Measurements from ENCODE around the gene PVR.

The PVR gene

DNA sequence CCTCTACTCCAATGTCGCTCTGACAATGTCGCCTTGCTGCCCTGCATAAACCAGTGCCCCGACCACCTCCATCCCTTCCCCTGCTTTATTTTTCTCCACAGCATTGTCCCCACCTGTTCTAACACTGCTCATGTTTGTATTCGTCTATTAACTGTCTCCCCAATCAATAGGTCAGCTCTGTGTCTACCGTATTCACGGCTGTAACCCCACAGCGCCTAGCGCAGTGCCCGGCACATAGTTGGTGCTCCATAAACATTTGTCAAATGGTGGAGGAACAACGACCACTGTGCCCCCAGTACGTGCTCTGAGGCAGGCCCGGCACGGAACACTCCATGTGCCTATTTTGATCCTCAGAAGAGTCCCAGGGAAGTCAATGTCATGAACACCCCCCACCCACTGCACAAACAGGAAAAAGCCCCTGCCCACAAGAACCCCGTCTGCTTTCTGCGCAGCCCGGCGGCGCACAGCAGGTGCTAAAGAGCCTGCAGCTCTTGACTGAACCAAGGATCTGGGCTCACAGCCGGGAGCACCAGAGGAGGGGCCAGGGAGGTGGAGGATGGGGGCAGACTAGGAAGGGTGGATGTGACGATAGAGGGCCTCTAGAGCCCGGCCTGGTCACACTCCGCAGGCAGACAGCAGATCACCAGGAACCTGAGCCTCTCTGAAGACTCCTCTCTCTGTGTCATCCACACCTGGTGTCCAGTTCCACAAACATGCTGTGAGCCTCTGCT is 53.4 kb downstream of the PVR start:
- H2AK5ac ChIP-seq (ENCODE audit: low read length): no peak overlapping the region
- no peaks in the 10 kb centered on the region for H3K79me2 ChIP-seq (ENCODE audit: control insufficient read depth, insufficient read depth, low read length, poor library complexity)
- no peak overlapping the region for H2BK5ac ChIP-seq (ENCODE audit: low read depth, low read length, poor library complexity)
- H3K4me2 ChIP-seq (ENCODE audit: low read length): no peak overlapping the region
- H3K4me3 ChIP-seq (ENCODE audit: low read depth, low read length): no peak overlapping the region
- no peak overlapping the region for H2BK120ac ChIP-seq (ENCODE audit: insufficient read depth, low read length, poor library complexity)
- no peak overlapping the region for H3K14ac ChIP-seq (ENCODE audit: low read length)
- H2BK12ac ChIP-seq (ENCODE audit: low read length): no peak overlapping the region
- no peak overlapping the region for H3K18ac ChIP-seq (ENCODE audit: low read length)
- H3K4me1 ChIP-seq (ENCODE audit: control insufficient read depth in 1 of 2, insufficient read depth in 2 of 2, low read length in 2 of 2): no peaks in the 10 kb centered on the region
- H3K23ac ChIP-seq (ENCODE audit: low read length): no peak overlapping the region
- H4K91ac ChIP-seq (ENCODE audit: low read depth, low read length): no peak overlapping the region
- H3K79me1 ChIP-seq (ENCODE audit: low read length): no peaks in the 10 kb centered on the region
- no peak overlapping the region for H4K12ac ChIP-seq (ENCODE audit: low read depth, low read length)
- DNase-seq: no peak
- no peaks in the 10 kb centered on the region for H3K36me3 ChIP-seq (ENCODE audit: control insufficient read depth in 1 of 2, insufficient read depth in 2 of 2, low read length in 2 of 2)
- no peak overlapping the region for H3K27ac ChIP-seq (ENCODE audit: low read depth, low read length)
- WGBS (ENCODE audit: extremely low coverage, insufficient coverage, insufficient read length): no CpG with 5 or more reads among the region's 22 CpGs
- H3K27me3 ChIP-seq (ENCODE audit: insufficient read depth, low read length): no peaks in the 10 kb centered on the region
- no peak overlapping the region for H3K4ac ChIP-seq (ENCODE audit: low read depth, low read length)
- H2AFZ ChIP-seq (ENCODE audit: insufficient read depth, low read length, poor library complexity): no peak overlapping the region
- no peaks in the 10 kb centered on the region for H3K9me3 ChIP-seq (ENCODE audit: insufficient read depth, low read depth, low read length)
- H4K8ac ChIP-seq (ENCODE audit: low read depth, low read length): no peak overlapping the region
- no peak overlapping the region for H3K9ac ChIP-seq (ENCODE audit: low read length)

DNA sequence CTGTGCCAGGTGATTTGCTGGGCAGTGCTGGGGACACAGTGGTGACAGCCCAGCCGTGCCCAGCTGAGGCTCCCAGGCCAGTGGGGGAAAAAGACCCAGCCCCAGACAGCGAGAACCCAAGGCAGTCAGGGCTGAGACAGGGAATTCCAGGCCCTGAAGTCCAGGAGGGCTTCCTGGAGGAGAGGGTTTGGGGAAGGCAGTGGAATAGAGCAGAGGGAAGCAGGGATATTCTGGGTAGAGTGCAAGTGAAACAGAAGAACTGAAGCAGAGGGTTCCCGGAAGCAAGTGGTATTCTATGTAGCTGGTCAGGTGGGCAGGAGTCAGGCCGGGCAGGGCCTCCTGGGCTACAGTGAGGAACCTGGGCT is 53.9 kb downstream of the PVR start:
- H3K36me3 ChIP-seq (ENCODE audit: control insufficient read depth in 1 of 2, insufficient read depth in 2 of 2, low read length in 2 of 2): no peaks in the 10 kb centered on the region
- no peak overlapping the region for H2BK5ac ChIP-seq (ENCODE audit: low read depth, low read length, poor library complexity)
- no peak overlapping the region for H2AFZ ChIP-seq (ENCODE audit: insufficient read depth, low read length, poor library complexity)
- H2AK5ac ChIP-seq (ENCODE audit: low read length): no peak overlapping the region
- H4K8ac ChIP-seq (ENCODE audit: low read depth, low read length): no peak overlapping the region
- no peak overlapping the region for H3K23ac ChIP-seq (ENCODE audit: low read length)
- no peaks in the 10 kb centered on the region for H3K4me1 ChIP-seq (ENCODE audit: control insufficient read depth in 1 of 2, insufficient read depth in 2 of 2, low read length in 2 of 2)
- H3K79me1 ChIP-seq (ENCODE audit: low read length): no peaks in the 10 kb centered on the region
- no peak overlapping the region for H4K91ac ChIP-seq (ENCODE audit: low read depth, low read length)
- no peaks in the 10 kb centered on the region for H3K79me2 ChIP-seq (ENCODE audit: control insufficient read depth, insufficient read depth, low read length, poor library complexity)
- no peak overlapping the region for H3K9ac ChIP-seq (ENCODE audit: low read length)
- H3K18ac ChIP-seq (ENCODE audit: low read length): no peak overlapping the region
- H3K4ac ChIP-seq (ENCODE audit: low read depth, low read length): no peak overlapping the region
- no peak overlapping the region for H3K14ac ChIP-seq (ENCODE audit: low read length)
- no peaks in the 10 kb centered on the region for H3K27me3 ChIP-seq (ENCODE audit: insufficient read depth, low read length)
- no peak overlapping the region for H3K4me3 ChIP-seq (ENCODE audit: low read depth, low read length)
- H3K4me2 ChIP-seq (ENCODE audit: low read length): no peak overlapping the region
- no peak overlapping the region for H2BK12ac ChIP-seq (ENCODE audit: low read length)
- DNase-seq: no peak
- H4K12ac ChIP-seq (ENCODE audit: low read depth, low read length): no peak overlapping the region
- no peaks in the 10 kb centered on the region for H3K9me3 ChIP-seq (ENCODE audit: insufficient read depth, low read depth, low read length)
- no peak overlapping the region for H2BK120ac ChIP-seq (ENCODE audit: insufficient read depth, low read length, poor library complexity)
- H3K27ac ChIP-seq (ENCODE audit: low read depth, low read length): no peak overlapping the region
- no CpG with 5 or more reads among the region's 4 CpGs for WGBS (ENCODE audit: extremely low coverage, insufficient coverage, insufficient read length)

DNA sequence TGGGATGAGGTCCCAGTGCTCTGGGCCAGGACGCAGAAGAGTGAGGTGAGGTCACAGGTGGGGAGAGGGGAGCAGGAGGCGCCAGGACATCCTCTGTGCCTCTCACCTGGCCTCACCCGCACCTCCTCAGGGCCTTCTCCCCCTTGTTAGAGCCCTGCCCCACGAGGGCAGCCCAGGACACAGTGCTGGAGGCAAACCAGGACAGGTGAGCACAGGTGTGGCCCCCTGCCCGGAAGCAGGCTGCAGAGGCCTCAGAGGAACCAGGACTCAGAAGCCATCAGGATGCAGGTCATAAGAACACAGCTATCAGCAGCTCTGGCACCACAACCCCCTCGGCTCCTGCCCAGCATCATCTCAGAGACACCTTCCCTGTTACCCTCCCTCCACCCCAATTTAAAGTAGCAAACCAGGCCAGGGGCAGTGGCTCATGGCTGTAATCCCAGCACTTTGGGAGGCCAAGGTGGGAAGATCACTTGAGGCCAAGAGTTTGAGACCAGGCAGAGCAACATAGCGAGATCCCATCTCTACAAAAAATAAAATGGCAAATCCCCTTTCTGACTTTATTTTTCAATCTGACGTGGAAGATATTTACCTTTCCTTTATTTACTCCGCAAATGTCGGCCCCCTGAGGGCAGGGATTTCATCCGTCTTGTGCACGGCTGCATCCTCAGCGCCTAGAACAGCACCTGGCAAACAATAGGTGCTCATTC is 54.9 kb downstream of the PVR start, which contains the start of gene CEACAM16:
Gene CEACAM16, plus strand, starts transcription at position 660 of the 710 bp plus-strand sequence. CDS start 2,306 bp downstream, outside the sequence.
- Histone ChIP-seq H4K91ac (ENCODE audit: low read depth, low read length) (no peak within 1 kb of the TSS), H3K79me2 (ENCODE audit: control insufficient read depth, insufficient read depth, low read length, poor library complexity) (no peaks in the 10 kb centered on the region), H4K8ac (ENCODE audit: low read depth, low read length) (no peak within 1 kb of the TSS), H2AFZ (ENCODE audit: insufficient read depth, low read length, poor library complexity) (no peak within 1 kb of the TSS), H2AK5ac (ENCODE audit: low read length) (no peak within 1 kb of the TSS), H3K79me1 (ENCODE audit: low read length) (no peaks in the 10 kb centered on the region), H3K36me3 (ENCODE audit: control insufficient read depth in 1 of 2, insufficient read depth in 2 of 2, low read length in 2 of 2) (no peaks in the 10 kb centered on the region), H3K27ac (ENCODE audit: low read depth, low read length) (no peak within 1 kb of the TSS), H3K4me1 (ENCODE audit: control insufficient read depth in 1 of 2, insufficient read depth in 2 of 2, low read length in 2 of 2) (no peaks in the 10 kb centered on the region), H3K27me3 (ENCODE audit: insufficient read depth, low read length) (no peaks in the 10 kb centered on the region), H3K4ac (ENCODE audit: low read depth, low read length) (no peak within 1 kb of the TSS), H3K14ac (ENCODE audit: low read length) (no peak within 1 kb of the TSS), H3K4me3 (ENCODE audit: low read depth, low read length) (no peak within 1 kb of the TSS), H2BK5ac (ENCODE audit: low read depth, low read length, poor library complexity) (no peak within 1 kb of the TSS), H3K4me2 (ENCODE audit: low read length) (no peak within 1 kb of the TSS), H3K9me3 (ENCODE audit: insufficient read depth, low read depth, low read length) (no peaks in the 10 kb centered on the region), H3K18ac (ENCODE audit: low read length) (no peak within 1 kb of the TSS), H3K9ac (ENCODE audit: low read length) (no peak within 1 kb of the TSS), H2BK12ac (ENCODE audit: low read length) (no peak within 1 kb of the TSS), H2BK120ac (ENCODE audit: insufficient read depth, low read length, poor library complexity) (no peak within 1 kb of the TSS), H4K12ac (ENCODE audit: low read depth, low read length) (no peak within 1 kb of the TSS), H3K23ac (ENCODE audit: low read length) (no peak within 1 kb of the TSS)
- no CpG with 5 or more reads among the region's 13 CpGs for WGBS (ENCODE audit: extremely low coverage, insufficient coverage, insufficient read length)
- no peak for DNase-seq

DNA sequence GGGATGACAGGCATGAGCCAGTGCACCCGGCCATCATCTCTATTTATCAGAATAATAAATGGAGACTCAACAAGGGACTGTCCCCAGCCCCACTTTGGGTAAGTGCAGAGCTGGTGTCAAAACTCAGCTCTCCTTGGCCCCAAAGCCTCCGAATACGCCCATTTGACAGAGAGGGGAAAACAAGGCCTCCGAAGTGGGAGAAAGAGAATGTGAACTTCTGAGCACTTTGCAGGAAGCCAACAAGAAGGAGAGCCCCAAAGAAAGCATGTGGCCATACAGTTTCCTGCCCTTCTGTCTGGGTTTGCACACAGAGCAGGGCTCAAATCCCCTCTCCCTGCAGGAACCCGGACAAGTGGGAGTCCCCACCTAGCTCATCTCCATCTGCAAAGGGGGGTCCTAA is 56.8 kb downstream of the PVR start:
- DNase-seq: no peak
- H3K79me1 ChIP-seq (ENCODE audit: low read length): no peaks in the 10 kb centered on the region

More for the DNA sequence above, 56.8 kb downstream of the PVR start:
- H2BK5ac ChIP-seq (ENCODE audit: low read depth, low read length, poor library complexity): no peak overlapping the region
- no peaks in the 10 kb centered on the region for H3K4me1 ChIP-seq (ENCODE audit: control insufficient read depth in 1 of 2, insufficient read depth in 2 of 2, low read length in 2 of 2)
- H3K27me3 ChIP-seq (ENCODE audit: insufficient read depth, low read length): no peaks in the 10 kb centered on the region
- no peak overlapping the region for H4K8ac ChIP-seq (ENCODE audit: low read depth, low read length)
- no peak overlapping the region for H3K9ac ChIP-seq (ENCODE audit: low read length)
- no peak overlapping the region for H3K23ac ChIP-seq (ENCODE audit: low read length)
- WGBS (ENCODE audit: extremely low coverage, insufficient coverage, insufficient read length): no CpG with 5 or more reads among the region's 5 CpGs
- H3K14ac ChIP-seq (ENCODE audit: low read length): no peak overlapping the region
- no peak overlapping the region for H2BK120ac ChIP-seq (ENCODE audit: insufficient read depth, low read length, poor library complexity)
- H3K18ac ChIP-seq (ENCODE audit: low read length): no peak overlapping the region
- H3K4ac ChIP-seq (ENCODE audit: low read depth, low read length): no peak overlapping the region
- no peak overlapping the region for H2AFZ ChIP-seq (ENCODE audit: insufficient read depth, low read length, poor library complexity)
- no peak overlapping the region for H2AK5ac ChIP-seq (ENCODE audit: low read length)
- H3K27ac ChIP-seq (ENCODE audit: low read depth, low read length): no peak overlapping the region
- H3K4me2 ChIP-seq (ENCODE audit: low read length): no peak overlapping the region
- H4K12ac ChIP-seq (ENCODE audit: low read depth, low read length): no peak overlapping the region
- no peak overlapping the region for H2BK12ac ChIP-seq (ENCODE audit: low read length)
- H3K4me3 ChIP-seq (ENCODE audit: low read depth, low read length): no peak overlapping the region
- H4K91ac ChIP-seq (ENCODE audit: low read depth, low read length): no peak overlapping the region
- H3K36me3 ChIP-seq (ENCODE audit: control insufficient read depth in 1 of 2, insufficient read depth in 2 of 2, low read length in 2 of 2): no peaks in the 10 kb centered on the region
- no peaks in the 10 kb centered on the region for H3K79me2 ChIP-seq (ENCODE audit: control insufficient read depth, insufficient read depth, low read length, poor library complexity)
- H3K9me3 ChIP-seq (ENCODE audit: insufficient read depth, low read depth, low read length): no peaks in the 10 kb centered on the region

Measured in trophoblast cell (in vitro differentiated cells and primary cell).